HEK293 (cell line): ENCODE results near the gene LCN6.

ENCODE experiments used
- CTCF ChIA-PET: fragments of 350-600 bp; formaldehyde crosslinking; extraction: SDS; loops from one replicate; lab custom pipeline; 2021; ENCODE audit warnings: antibody characterized with exemption; lab: Yijun Ruan, JAX
- POLR2A ChIA-PET: fragments of 300-600 bp; formaldehyde crosslinking; extraction: SDS; loops from one replicate; lab custom pipeline; 2020; ENCODE audit warnings: antibody characterized with exemption, inconsistent platforms; lab: Yijun Ruan, JAX
- H3K27ac ChIP-seq: fragments of 200-500 bp; sonication (Bioruptor generic); 2 replicates; pipeline ENCODE4 v1.5.1; 2014; ENCODE audit warnings: low read depth, low read length, control low read depth, inconsistent platforms; ENCODE audit errors: extremely low read depth
- H3K36me3 ChIP-seq, 2 experiments: fragments of 200-500 bp in 1 of 2; sonication (Bioruptor generic) in 1 of 2; 1 replicate in 1 of 2; 2 replicates in 1 of 2; pipeline ENCODE4 v1.5.1; 2014 to 2017; ENCODE audit warnings: inconsistent platforms in 2 of 2, low read length in 2 of 2; ENCODE audit not compliant: control insufficient read depth in 2 of 2, insufficient read depth in 1 of 2
- H3K4me1 ChIP-seq: fragments of 200-500 bp; sonication (Bioruptor generic); 2 replicates; pipeline ENCODE4 v1.5.1; 2014; ENCODE audit warnings: mild to moderate bottlenecking, low read length, inconsistent platforms; ENCODE audit not compliant: control insufficient read depth, insufficient read depth
- H3K4me3 ChIP-seq: 2 replicates; pipeline ENCODE4 v1.5.1; 2011; ENCODE audit warnings: low read depth, mild to moderate bottlenecking, control low read depth, low read length, moderate library complexity
- H3K9me3 ChIP-seq: fragments of 200-500 bp; sonication (Bioruptor generic); 2 replicates; pipeline ENCODE4 v1.5.1; 2014; ENCODE audit warnings: low read depth, low read length, inconsistent platforms; ENCODE audit not compliant: control insufficient read depth, insufficient read depth
- MZF1 ChIP-seq: fragments of 450-650 bp; formaldehyde crosslinking; IDR thresholded peaks from 2 replicates; pipeline ENCODE4 v1.5.1; 2017; ENCODE audit warnings: missing biosample characterization, missing genetic modification characterization, borderline replicate concordance
- PBX3 ChIP-seq: sonication (generic); formaldehyde crosslinking; IDR thresholded peaks from 2 replicates; pipeline ENCODE4 v1.8.1; 2022; ENCODE audit warnings: mild to moderate bottlenecking, moderate library complexity, missing genetic modification reagents
- YY2 ChIP-seq: fragments of 450-650 bp; formaldehyde crosslinking; IDR thresholded peaks from 2 replicates; pipeline ENCODE4 v1.5.1; 2016; ENCODE audit warnings: missing biosample characterization, missing genetic modification characterization
- ZBTB10 ChIP-seq: fragments of 450-650 bp; formaldehyde crosslinking; IDR thresholded peaks from 2 replicates; pipeline ENCODE4 v1.5.1; 2016; ENCODE audit warnings: missing biosample characterization, missing genetic modification characterization
- ZFP41 ChIP-seq: fragments of 450-650 bp; formaldehyde crosslinking; IDR thresholded peaks from 2 replicates; pipeline ENCODE4 v1.5.1; 2016; ENCODE audit warnings: missing biosample characterization, missing genetic modification characterization, borderline replicate concordance
- ZNF221 ChIP-seq: fragments of 450-650 bp; formaldehyde crosslinking; IDR thresholded peaks from 2 replicates; pipeline ENCODE4 v1.5.1; 2017; ENCODE audit warnings: missing biosample characterization, missing genetic modification characterization, borderline replicate concordance
- ZNF274 ChIP-seq, 2 experiments: fragments of 200-500 bp in 1 of 2; fragments of 450-650 bp in 1 of 2; sonication (Bioruptor generic) in 1 of 2; formaldehyde crosslinking in 1 of 2; IDR thresholded peaks; 2 replicates each; pipeline versions ENCODE4 v1.5.1 to v1.6.1; 2014 to 2016; ENCODE audit warnings: borderline replicate concordance in 1 of 2, inconsistent platforms in 1 of 2, low read length in 1 of 2, missing biosample characterization in 1 of 2, missing genetic modification characterization in 1 of 2
- ZNF302 ChIP-seq: fragments of 450-650 bp; formaldehyde crosslinking; IDR thresholded peaks from 2 replicates; pipeline ENCODE4 v1.5.1; 2016; ENCODE audit warnings: missing biosample characterization, missing genetic modification characterization, low read depth
- ZNF433 ChIP-seq: fragments of 450-650 bp; formaldehyde crosslinking; IDR thresholded peaks from 2 replicates; pipeline ENCODE4 v1.5.1; 2016; ENCODE audit warnings: missing biosample characterization, missing genetic modification characterization, low read depth
- ZNF473 ChIP-seq: fragments of 450-650 bp; formaldehyde crosslinking; IDR thresholded peaks from 2 replicates; pipeline ENCODE4 v1.5.1; 2017; ENCODE audit warnings: missing biosample characterization, missing genetic modification characterization
- ZNF501 ChIP-seq: fragments of 450-650 bp; formaldehyde crosslinking; IDR thresholded peaks from 2 replicates; pipeline ENCODE4 v1.5.1; 2016; ENCODE audit warnings: missing biosample characterization, missing genetic modification characterization
- ZNF544 ChIP-seq: fragments of 450-650 bp; formaldehyde crosslinking; IDR thresholded peaks from 2 replicates; pipeline ENCODE4 v1.5.0; 2017; ENCODE audit warnings: missing biosample characterization, missing genetic modification characterization
- ZNF610 ChIP-seq: fragments of 450-650 bp; formaldehyde crosslinking; IDR thresholded peaks from 2 replicates; pipeline ENCODE4 v1.5.1; 2016; ENCODE audit warnings: missing biosample characterization, missing genetic modification characterization, borderline replicate concordance
- ZNF777 ChIP-seq: fragments of 450-650 bp; formaldehyde crosslinking; IDR thresholded peaks from 2 replicates; pipeline ENCODE4 v1.5.1; 2017; ENCODE audit warnings: missing biosample characterization, missing genetic modification characterization, borderline replicate concordance

Gene LCN6

GRCh38 chr9:136760424-136760823 is 12.1 kb upstream of the LCN6 start (continued):
- TF ChIP-seq ZFP41, result no peak

GRCh38 chr9:136759436-136760325 is 11.4 kb upstream of the LCN6 start:
- no peak overlapping the region for H3K27ac ChIP-seq
- POLR2A ChIA-PET, result interaction anchor here (0.5 to 2.3 kb wide), 3 partner anchors 32 to 498 kb away, joined by 3 to 9 read pairs (median 5); no protein-coding TSS in a partner anchor
- CTCF ChIA-PET, result interaction anchor here (0.6 to 5.9 kb wide), 20 partner anchors 9 to 619 kb away, joined by 3 to 54 read pairs (median 5); partner anchors contain the start of gene LCN6
- no peak overlapping the region for H3K4me3 ChIP-seq
- TF ChIP-seq ZNF501, result no peak
- peak; percentile 63; the same call in 1 of the 2 replicates for TF ChIP-seq MZF1 (tag by site-specific recombination)
- H3K36me3 ChIP-seq, result no peaks in the 10 kb centered on the region
- H3K4me1 ChIP-seq, result no peaks in the 10 kb centered on the region
- H3K9me3 ChIP-seq, result no peaks in the 10 kb centered on the region

- no peak for TF ChIP-seq ZNF433 (tag by site-specific recombination)
- no peak for TF ChIP-seq ZNF610 (tag by site-specific recombination)
- TF ChIP-seq YY2 (tag by site-specific recombination), result no peak
- no peak for TF ChIP-seq ZBTB10 (tag by site-specific recombination)
- no peak for TF ChIP-seq ZNF501
- no peak for TF ChIP-seq ZNF221 (tag by site-specific recombination)
- no peak for TF ChIP-seq ZNF473
- TF ChIP-seq PBX3 (CRISPR knock-in tag), result no peak
- TF ChIP-seq ZNF777 (tag by site-specific recombination), result no peak
- no peak for TF ChIP-seq ZNF302 (tag by site-specific recombination)
- TF ChIP-seq ZNF544 (tag by site-specific recombination), result no peak
- no peak for TF ChIP-seq ZNF274 (IDR thresholded peaks at IDR 0.05; ENCODE audit: low read length)
- no peak for TF ChIP-seq ZNF274 (tag by site-specific recombination; IDR thresholded peaks at IDR 0.05; ENCODE audit: borderline replicate concordance)
- Histone ChIP-seq H3K4me3 (no peak overlapping the region), H3K9me3 (no peaks in the 10 kb centered on the region), H3K36me3 (no peaks in the 10 kb centered on the region), H3K27ac (no peak overlapping the region), H3K4me1 (no peaks in the 10 kb centered on the region)
- CTCF ChIA-PET, result interaction anchor here (0.6 to 5.9 kb wide), 14 partner anchors 11 to 619 kb away, joined by 3 to 54 read pairs (median 6); partner anchors contain the start of gene LCN6
- POLR2A ChIA-PET, result interaction anchor here (2.3 kb wide), 1 partner anchor 31 kb away, joined by 9 read pairs; no protein-coding TSS in a partner anchor
Observed at GRCh38 chr9:136759001-136759400, 10.7 kb upstream of the LCN6 start.
